ENCODE results near the gene PLA2G2C. TPM values are rescaled to one million over a fixed set of nuclear protein-coding genes. Genes with fewer than 3 reads are reported as not detected.
"Not testable (repeated sequence)": the region's sequence is repeated elsewhere in the genome, so short reads cannot be mapped to it uniquely, and the experiment has no call there.

The PLA2G2C gene
- under 1 TPM in 4 of 5 donors, not detected in 1; 0.06 to 0.13 (median 0.10) TPM for polyA plus RNA-seq (ENCODE audit: insufficient read depth in 1 of 5, insufficient read length in 5 of 5, low replicate concordance in 1 of 5)
- long read RNA-seq, donor 1 = 0 reads
- long read RNA-seq, donor 2 = 0 reads
- long read RNA-seq, donor 3 = 0 reads
- long read RNA-seq, donor 4 = 0 reads
- long read RNA-seq, donor 5 = 0 reads
- long read RNA-seq, donor 6 = 0 reads
- long read RNA-seq, donor 7 = 0 reads
- long read RNA-seq, donor 8 = 0 reads

GRCh38 chr1:20185834-20186782 lies at the start of gene PLA2G2C, which contains the start of gene UBXN10:
TSS of gene PLA2G2C (minus strand) at chr1:20186518. CDS start at chr1:20177363, 9,155 bp downstream.
TSS of gene UBXN10 (plus strand) at chr1:20186096. CDS start at chr1:20190562, 4,466 bp downstream.
- DNase-seq = peak; percentile 57 to 61

GRCh38 chr1:20234788-20235535 lies 48.6 kb upstream of the PLA2G2C start:
- no peak for DNase-seq

- DNase-seq = peak in 1 of 2 donors; percentile 34
Measured at GRCh38 chr1:20233866-20234265, 47.5 kb upstream of the PLA2G2C start.

GRCh38 chr1:20233394-20233793 lies 47.1 kb upstream of the PLA2G2C start:
- no peak for DNase-seq

- not testable (repeated sequence) for DNase-seq
Measured at GRCh38 chr1:20232564-20232963, 46.2 kb upstream of the PLA2G2C start.

GRCh38 chr1:20229171-20229570 lies 42.9 kb upstream of the PLA2G2C start:
- DNase-seq = no peak

- no peak for DNase-seq
Measured at GRCh38 chr1:20228314-20228825, 42.1 kb upstream of the PLA2G2C start.

- DNase-seq = no peak
Measured at GRCh38 chr1:20227704-20228103, 41.4 kb upstream of the PLA2G2C start.

- no peak for DNase-seq
Measured at GRCh38 chr1:20224546-20224945, 38.2 kb upstream of the PLA2G2C start.

GRCh38 chr1:20223551-20224419 lies 37.5 kb upstream of the PLA2G2C start:
- no peak for DNase-seq

- no peak for DNase-seq
Measured at GRCh38 chr1:20223106-20223505, 36.8 kb upstream of the PLA2G2C start.

GRCh38 chr1:20220036-20220435 lies 33.7 kb upstream of the PLA2G2C start:
- no peak for DNase-seq

- DNase-seq = not testable (repeated sequence)
Measured at GRCh38 chr1:20219053-20219452, 32.7 kb upstream of the PLA2G2C start.

GRCh38 chr1:20216574-20216973 lies 30.3 kb upstream of the PLA2G2C start:
- no peak for DNase-seq

- DNase-seq = no peak
Measured at GRCh38 chr1:20215716-20216115, 29.4 kb upstream of the PLA2G2C start.

GRCh38 chr1:20212685-20213331 lies 26.5 kb upstream of the PLA2G2C start:
- DNase-seq = peak; percentile 57 to 60

GRCh38 chr1:20212085-20212684 lies 25.9 kb upstream of the PLA2G2C start:
- DNase-seq = no peak

GRCh38 chr1:20211511-20211931 lies 25.2 kb upstream of the PLA2G2C start:
- DNase-seq = no peak

GRCh38 chr1:20210736-20211460 lies 24.6 kb upstream of the PLA2G2C start:
- DNase-seq = no peak

All from right lung (tissue), 10 donors.